Measurements from ENCODE around the gene CHIC2.

The CHIC2 gene

DNA sequence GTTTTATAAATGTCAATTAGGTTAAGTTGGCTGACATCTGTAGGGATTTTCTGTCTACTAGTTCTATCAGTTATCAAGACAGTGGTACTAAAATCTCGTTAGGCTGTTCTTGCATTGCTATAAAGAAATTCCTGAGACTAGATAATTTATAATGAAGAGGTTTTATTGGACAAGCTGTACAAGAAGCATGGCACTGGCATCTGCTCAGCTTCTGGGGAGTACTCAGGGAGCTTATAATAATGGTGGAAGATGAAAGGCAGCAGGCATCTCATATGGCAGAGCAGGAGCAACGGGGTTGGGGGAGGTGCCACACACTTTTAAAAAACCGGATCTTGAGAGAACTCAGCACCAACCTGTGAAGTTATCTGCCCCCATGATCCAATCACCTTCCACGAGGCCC is 28.2 kb downstream of the CHIC2 start:
- DNase-seq (no peak), ATAC-seq (ENCODE audit: insufficient read depth, low read depth) (no peak)
- Histone ChIP-seq H3K79me2 (ENCODE audit: insufficient read depth, low read length) (peaks cover 16% of the 10 kb centered on the region), H3K9ac (ENCODE audit: low read depth, low read length) (no peak overlapping the region), H3K4me2 (ENCODE audit: insufficient read depth, low read length) (no peak overlapping the region), H4K20me1 (ENCODE audit: insufficient read depth, low read length) (peaks cover 2% of the 10 kb centered on the region; the same call in 1 of the 2 replicates), H2AFZ (ENCODE audit: low read depth, low read length) (no peak overlapping the region), H3K4me3 (ENCODE audit: low read depth in 1 of 2, low read length in 2 of 2) (no peak overlapping the region), H3K4me1 (ENCODE audit: insufficient read depth, low read length) (peaks cover 4% of the 10 kb centered on the region; the same call in 1 of the 2 replicates), H3K27me3 (ENCODE audit: insufficient read depth, low read length, poor library complexity) (no peaks in the 10 kb centered on the region), H3K36me3 (ENCODE audit: insufficient read depth, low read length) (peaks cover 18% of the 10 kb centered on the region), H3K9me3 (ENCODE audit: insufficient read depth, low read length, severe bottlenecking) (no peaks in the 10 kb centered on the region), H3K27ac (ENCODE audit: low read length) (no peak overlapping the region)
- TF ChIP-seq, protein P1, sequence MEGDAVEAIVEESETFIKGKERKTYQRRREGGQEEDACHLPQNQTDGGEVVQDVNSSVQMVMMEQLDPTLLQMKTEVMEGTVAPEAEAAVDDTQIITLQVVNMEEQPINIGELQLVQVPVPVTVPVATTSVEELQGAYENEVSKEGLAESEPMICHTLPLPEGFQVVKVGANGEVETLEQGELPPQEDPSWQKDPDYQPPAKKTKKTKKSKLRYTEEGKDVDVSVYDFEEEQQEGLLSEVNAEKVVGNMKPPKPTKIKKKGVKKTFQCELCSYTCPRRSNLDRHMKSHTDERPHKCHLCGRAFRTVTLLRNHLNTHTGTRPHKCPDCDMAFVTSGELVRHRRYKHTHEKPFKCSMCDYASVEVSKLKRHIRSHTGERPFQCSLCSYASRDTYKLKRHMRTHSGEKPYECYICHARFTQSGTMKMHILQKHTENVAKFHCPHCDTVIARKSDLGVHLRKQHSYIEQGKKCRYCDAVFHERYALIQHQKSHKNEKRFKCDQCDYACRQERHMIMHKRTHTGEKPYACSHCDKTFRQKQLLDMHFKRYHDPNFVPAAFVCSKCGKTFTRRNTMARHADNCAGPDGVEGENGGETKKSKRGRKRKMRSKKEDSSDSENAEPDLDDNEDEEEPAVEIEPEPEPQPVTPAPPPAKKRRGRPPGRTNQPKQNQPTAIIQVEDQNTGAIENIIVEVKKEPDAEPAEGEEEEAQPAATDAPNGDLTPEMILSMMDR (IDR thresholded peaks at IDR 0.05; ENCODE audit: borderline replicate concordance, extremely low read depth, low read length, poor library complexity, severe bottlenecking), result no peak
- no peak for TF ChIP-seq EZH2 (IDR thresholded peaks at IDR 0.05; ENCODE audit: borderline replicate concordance, low read depth, low read length, severe bottlenecking)

DNA sequence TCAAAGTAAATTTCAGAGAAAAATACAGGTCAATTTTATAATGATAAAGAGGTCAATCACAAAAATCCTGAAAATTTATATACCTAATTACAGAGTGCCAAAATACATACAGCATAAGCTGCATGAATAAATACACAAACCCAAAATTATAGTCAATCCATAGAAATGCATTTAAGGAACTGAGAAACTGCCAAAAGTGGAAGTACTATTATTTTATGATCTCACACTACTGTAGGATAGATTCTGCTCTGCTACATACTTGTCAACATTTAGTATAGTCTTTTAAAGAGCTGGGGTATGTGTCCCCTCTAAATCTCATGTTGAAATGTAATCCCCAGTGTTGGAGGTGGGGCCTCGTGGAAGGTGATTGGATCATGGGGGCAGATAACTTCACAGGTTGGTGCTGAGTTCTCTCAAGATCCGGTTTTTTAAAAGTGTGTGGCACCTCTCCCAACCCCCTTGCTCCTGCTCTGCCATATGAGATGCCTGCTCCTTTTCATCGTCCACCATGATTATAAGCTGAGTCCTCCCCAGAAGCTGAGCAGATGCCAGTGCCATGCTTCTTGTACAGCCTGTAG is 31.8 kb downstream of the CHIC2 start:
- TF ChIP-seq EZH2 (IDR thresholded peaks at IDR 0.05; ENCODE audit: borderline replicate concordance, low read depth, low read length, severe bottlenecking), result no peak
- TF ChIP-seq, protein P1 (IDR thresholded peaks at IDR 0.05; ENCODE audit: borderline replicate concordance, extremely low read depth, low read length, poor library complexity, severe bottlenecking), result no peak
- Histone ChIP-seq H4K20me1 (ENCODE audit: insufficient read depth, low read length) (no peaks in the 10 kb centered on the region; the same call in 1 of the 2 replicates), H3K9me3 (ENCODE audit: insufficient read depth, low read length, severe bottlenecking) (no peaks in the 10 kb centered on the region), H3K4me3 (ENCODE audit: low read depth in 1 of 2, low read length in 2 of 2) (no peak overlapping the region), H3K4me1 (ENCODE audit: insufficient read depth, low read length) (no peaks in the 10 kb centered on the region), H3K9ac (ENCODE audit: low read depth, low read length) (no peak overlapping the region), H3K27me3 (ENCODE audit: insufficient read depth, low read length, poor library complexity) (no peaks in the 10 kb centered on the region), H2AFZ (ENCODE audit: low read depth, low read length) (no peak overlapping the region), H3K36me3 (ENCODE audit: insufficient read depth, low read length) (peaks cover 10% of the 10 kb centered on the region), H3K4me2 (ENCODE audit: insufficient read depth, low read length) (no peak overlapping the region), H3K79me2 (ENCODE audit: insufficient read depth, low read length) (peaks cover 3% of the 10 kb centered on the region; the same call in 1 of the 2 replicates), H3K27ac (ENCODE audit: low read length) (no peak overlapping the region)
- DNase-seq (no peak), ATAC-seq (ENCODE audit: insufficient read depth, low read depth) (no peak)

DNA sequence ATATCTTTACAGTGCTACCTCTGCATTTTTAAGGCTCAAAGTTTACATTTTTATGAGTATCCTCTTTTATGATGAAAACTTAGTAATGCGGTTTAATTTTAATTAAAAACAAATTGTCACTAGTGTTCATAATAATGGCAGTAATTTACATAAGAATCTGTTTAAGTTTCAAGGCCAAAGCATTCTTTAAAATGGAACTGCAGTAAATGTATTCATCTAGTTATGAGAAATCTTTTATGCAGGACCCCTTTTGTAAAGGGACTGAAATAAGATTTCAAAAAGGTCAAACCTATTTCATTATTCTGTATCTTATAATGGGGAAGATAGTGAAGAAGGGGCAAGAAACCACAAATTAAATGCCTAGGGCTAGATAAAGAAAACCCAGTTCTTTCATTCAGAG is 37.1 kb downstream of the CHIC2 start:
- TF ChIP-seq EZH2 (IDR thresholded peaks at IDR 0.05; ENCODE audit: borderline replicate concordance, low read depth, low read length, severe bottlenecking), result no peak
- TF ChIP-seq, protein P1 (IDR thresholded peaks at IDR 0.05; ENCODE audit: borderline replicate concordance, extremely low read depth, low read length, poor library complexity, severe bottlenecking), result no peak
- Histone ChIP-seq H3K9ac (ENCODE audit: low read depth, low read length) (no peak overlapping the region), H3K27me3 (ENCODE audit: insufficient read depth, low read length, poor library complexity) (no peaks in the 10 kb centered on the region), H3K9me3 (ENCODE audit: insufficient read depth, low read length, severe bottlenecking) (peaks cover 7% of the 10 kb centered on the region), H3K36me3 (ENCODE audit: insufficient read depth, low read length) (peaks cover 7% of the 10 kb centered on the region; the same call in 1 of the 2 replicates), H4K20me1 (ENCODE audit: insufficient read depth, low read length) (no peaks in the 10 kb centered on the region), H3K4me1 (ENCODE audit: insufficient read depth, low read length) (no peaks in the 10 kb centered on the region), H3K79me2 (ENCODE audit: insufficient read depth, low read length) (peaks cover 12% of the 10 kb centered on the region; the same call in 1 of the 2 replicates), H2AFZ (ENCODE audit: low read depth, low read length) (no peak overlapping the region), H3K4me2 (ENCODE audit: insufficient read depth, low read length) (no peak overlapping the region), H3K4me3 (ENCODE audit: low read depth in 1 of 2, low read length in 2 of 2) (no peak overlapping the region), H3K27ac (ENCODE audit: low read length) (no peak overlapping the region)
- DNase-seq (no peak), ATAC-seq (ENCODE audit: insufficient read depth, low read depth) (no peak)
